Mucosa of rectum (tissue), 2 donors: Measurements from ENCODE around the gene KCTD11.
"Not testable (repeated sequence)": the region's sequence is repeated elsewhere in the genome, so short reads cannot be mapped to it uniquely, and the experiment has no call there.

ENCODE experiments used
- H3K27ac ChIP-seq, 2 donors: one replicate each; pipeline ENCODE4 v1.7.0; 2013; ENCODE audit warnings: inconsistent platforms in 2 of 2, low read depth in 2 of 2, low read length in 2 of 2
- H3K27me3 ChIP-seq, 2 donors: one replicate each; pipeline ENCODE4 v1.7.0; 2013; ENCODE audit warnings: low read length in 2 of 2; ENCODE audit not compliant: control insufficient read depth in 2 of 2, insufficient read depth in 2 of 2
- H3K36me3 ChIP-seq, 2 donors: one replicate each; pipeline ENCODE4 v1.7.0; 2013; ENCODE audit warnings: low read length in 2 of 2; ENCODE audit not compliant: control insufficient read depth in 2 of 2, insufficient read depth in 2 of 2
- H3K4me1 ChIP-seq, 2 donors: one replicate each; pipeline ENCODE4 v1.7.0; 2013; ENCODE audit warnings: low read length in 2 of 2, mild to moderate bottlenecking in 1 of 2; ENCODE audit not compliant: control insufficient read depth in 2 of 2, insufficient read depth in 2 of 2
- H3K4me3 ChIP-seq, 2 donors: one replicate each; pipeline ENCODE4 v1.7.0; 2013; ENCODE audit warnings: low read length in 2 of 2
- H3K9ac ChIP-seq, 2 donors: one replicate each; pipeline ENCODE4 v1.7.0; 2013; ENCODE audit warnings: low read length in 2 of 2, low read depth in 1 of 2, mild to moderate bottlenecking in 1 of 2
- H3K9me3 ChIP-seq, 2 donors: one replicate each; pipeline ENCODE4 v1.7.0; 2013; ENCODE audit warnings: low read length in 2 of 2; ENCODE audit not compliant: control insufficient read depth in 2 of 2
- donor health status: healthy.
- donor health status: Normal muscosa, but diverticular disease.

KCTD11 gene

DNA sequence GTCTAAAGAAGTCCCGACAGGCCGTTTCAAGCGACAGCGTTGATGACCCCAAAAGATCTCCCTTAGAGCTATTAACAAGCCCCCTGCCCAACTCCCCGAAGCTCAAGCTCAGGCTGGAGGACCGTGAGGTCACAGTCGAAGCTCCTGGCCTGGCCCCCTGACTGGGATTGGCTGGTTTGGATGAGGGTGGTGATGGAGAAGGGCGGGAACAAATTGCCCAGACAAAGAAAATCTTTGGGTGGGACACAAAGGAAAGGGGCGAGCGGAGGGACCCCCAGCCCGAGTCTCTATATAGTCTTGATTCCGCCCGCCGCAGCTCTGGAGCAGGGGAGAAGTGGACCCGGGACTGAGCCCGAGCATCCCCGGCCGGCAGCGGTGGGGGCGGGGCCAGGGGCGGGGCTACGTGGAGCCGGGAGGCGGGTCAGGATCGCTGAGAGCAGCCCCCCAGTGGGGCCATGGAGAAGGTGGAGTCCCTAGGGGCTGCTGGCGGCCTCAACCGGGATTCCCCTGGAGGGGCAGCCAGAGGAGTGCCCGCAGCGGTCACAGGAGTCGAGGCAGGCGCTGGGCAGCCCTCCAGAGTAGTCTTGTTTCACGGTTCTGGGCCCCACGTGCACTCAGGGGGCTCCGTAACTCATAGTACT, 21.8 kb upstream of the KCTD11 start:
- Histone ChIP-seq H3K4me1 (peaks cover 7 to 22% of the 10 kb centered on the region in 2 donors), H3K9ac (peak overlapping the region; percentile 79 to 89), H3K27me3 (no peaks in the 10 kb centered on the region), H3K9me3 (no peaks in the 10 kb centered on the region), H3K27ac (peak overlapping the region; percentile 92 to 96), H3K4me3 (peak overlapping the region; percentile 95 to 97), H3K36me3 (peaks cover 0 to 16% of the 10 kb centered on the region in 2 donors)

DNA sequence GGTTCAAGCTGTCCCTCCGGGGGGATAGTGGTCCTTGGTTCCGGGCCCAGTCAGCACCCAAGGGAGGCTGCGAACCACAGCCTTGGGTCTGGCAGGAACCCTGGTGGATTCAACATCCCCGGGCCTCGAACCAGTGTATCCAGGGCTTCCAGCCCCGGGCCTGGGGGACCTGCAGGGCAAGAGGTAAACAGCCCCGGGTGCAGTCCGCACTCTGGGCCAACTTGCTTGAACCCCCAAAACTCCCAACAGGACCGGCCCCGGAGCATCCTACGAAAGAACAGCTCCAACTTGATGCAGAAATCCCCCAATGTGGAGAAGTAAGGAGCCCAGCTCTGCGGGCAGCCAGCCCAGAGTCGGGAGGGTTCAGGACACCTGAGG, 21.3 kb upstream of the KCTD11 start:
- Histone ChIP-seq H3K4me3 (peak overlapping the region; percentile 95 to 97), H3K9me3 (no peaks in the 10 kb centered on the region), H3K4me1 (peaks cover 7 to 22% of the 10 kb centered on the region in 2 donors), H3K27ac (peak overlapping the region; percentile 92 to 96), H3K36me3 (peaks cover 0 to 12% of the 10 kb centered on the region in 2 donors), H3K9ac (peak overlapping the region in 1 of 2 donors; percentile 24), H3K27me3 (peaks cover 0 to 2% of the 10 kb centered on the region in 2 donors)

- no peak overlapping the region for H3K27ac ChIP-seq
- no peaks in the 10 kb centered on the region for H3K9me3 ChIP-seq
- peaks cover 7 to 28% of the 10 kb centered on the region in 2 donors for H3K4me1 ChIP-seq
Observed at GRCh38 chr17:7332111-7332510, 19.9 kb upstream of the KCTD11 start.

DNA sequence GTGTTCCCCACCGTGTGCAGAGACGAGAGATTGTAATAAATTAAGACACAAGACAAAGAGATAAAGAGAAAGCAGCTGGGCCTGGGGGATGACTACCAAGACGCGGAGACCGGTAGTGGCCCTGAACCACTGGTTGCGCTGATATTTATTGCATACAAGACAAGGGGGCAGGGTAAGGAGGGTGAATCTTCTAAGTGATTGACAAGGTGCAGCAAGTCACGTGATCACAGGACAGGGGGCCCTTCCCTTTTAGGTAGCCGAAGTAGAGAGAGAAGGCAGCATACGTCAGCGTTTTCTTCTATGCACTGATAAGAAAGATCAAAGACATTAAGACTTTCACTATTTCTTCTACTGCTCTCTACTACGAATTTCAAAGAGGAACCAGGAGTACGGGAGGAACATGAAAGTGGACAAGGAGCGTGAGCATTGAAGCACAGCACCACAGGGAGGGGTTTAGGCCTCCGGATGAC, 19.3 kb upstream of the KCTD11 start:
- H3K36me3 ChIP-seq, H3K9ac ChIP-seq, H3K9me3 ChIP-seq, H3K27me3 ChIP-seq, H3K27ac ChIP-seq, H3K4me3 ChIP-seq: not testable (repeated sequence)
- H3K4me1 ChIP-seq, result peaks cover 7 to 28% of the 10 kb centered on the region in 2 donors

More at GRCh38 chr17:7332111-7332510, 19.9 kb upstream of the KCTD11 start:
- Histone ChIP-seq H3K27me3 (peaks cover 0 to 2% of the 10 kb centered on the region in 2 donors), H3K4me3 (no peak overlapping the region), H3K36me3 (no peaks in the 10 kb centered on the region), H3K9ac (no peak overlapping the region)

GRCh38 chr17:7334938-7335538, 16.9 kb upstream of the KCTD11 start:
- Histone ChIP-seq H3K36me3 (no peaks in the 10 kb centered on the region), H3K27ac (no peak overlapping the region), H3K27me3 (peaks cover 0 to 2% of the 10 kb centered on the region in 2 donors), H3K4me1 (peaks cover 0 to 18% of the 10 kb centered on the region in 2 donors), H3K9ac (no peak overlapping the region), H3K4me3 (no peak overlapping the region), H3K9me3 (no peaks in the 10 kb centered on the region)

DNA sequence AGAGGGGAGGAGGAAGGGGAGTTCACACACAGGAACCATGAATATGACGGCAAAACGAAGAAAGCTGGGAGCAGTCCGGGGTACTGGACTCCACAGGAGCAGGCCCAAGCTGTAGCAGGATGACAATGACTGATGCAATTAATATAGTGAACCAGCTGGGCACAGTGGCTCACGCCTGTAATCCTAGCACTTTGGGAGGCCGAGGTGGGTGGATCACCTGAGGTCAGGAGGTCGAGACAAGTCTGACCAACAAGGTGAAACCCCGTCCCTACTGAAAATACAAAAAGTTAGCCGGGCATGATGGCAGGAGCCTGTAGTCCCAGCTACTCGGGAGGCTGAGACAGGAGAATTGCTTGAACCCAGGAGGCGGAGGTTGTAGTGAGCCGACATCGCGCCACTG, 16.2 kb upstream of the KCTD11 start:
- peaks cover 0 to 12% of the 10 kb centered on the region in 2 donors for H3K4me1 ChIP-seq
- H3K27ac ChIP-seq, result peak overlapping the region in 1 of 2 donors; percentile 48
- H3K4me3 ChIP-seq, H3K27me3 ChIP-seq, H3K9ac ChIP-seq, H3K9me3 ChIP-seq, H3K36me3 ChIP-seq: not testable (repeated sequence)

GRCh38 chr17:7336240-7337175, 15.5 kb upstream of the KCTD11 start, which contains the start of gene ACAP1:
ACAP1 (plus strand) TSS chr17:7336529; CDS start chr17:7336735, 206 bp downstream.
- Histone ChIP-seq H3K27ac (peak within 1 kb of the TSS in 1 of 2 donors; percentile 78), H3K36me3 (no peaks in the 10 kb centered on the region), H3K9me3 (no peaks in the 10 kb centered on the region), H3K4me3 (peak within 1 kb of the TSS; percentile 53 to 75), H3K27me3 (peaks cover 0 to 2% of the 10 kb centered on the region in 2 donors), H3K4me1 (peaks cover 0 to 12% of the 10 kb centered on the region in 2 donors), H3K9ac (peak within 1 kb of the TSS; percentile 43 to 56)

DNA sequence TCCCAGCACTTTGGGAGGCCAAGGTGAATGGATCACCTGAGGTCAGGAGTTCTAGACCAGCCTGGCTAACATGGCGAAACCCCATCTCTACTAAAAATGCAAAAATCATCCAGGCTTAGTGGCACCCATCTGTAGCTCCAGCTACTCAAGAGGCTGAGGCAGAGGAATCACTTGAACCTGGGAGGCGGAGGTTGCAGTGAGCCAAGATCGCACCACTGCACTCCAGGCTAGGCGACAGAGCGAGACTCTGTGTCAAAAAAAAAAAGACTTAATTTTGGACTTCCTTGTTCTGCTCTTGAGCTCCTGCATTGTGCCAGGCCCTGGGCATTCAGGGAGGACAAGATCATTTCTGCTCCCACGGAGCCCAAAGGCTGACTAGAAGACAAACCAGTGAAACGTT, 14.4 kb upstream of the KCTD11 start:
- not testable (repeated sequence) for H3K4me1 ChIP-seq, H3K9ac ChIP-seq, H3K27ac ChIP-seq, H3K9me3 ChIP-seq, H3K36me3 ChIP-seq, H3K27me3 ChIP-seq
- peak overlapping the region in 1 of 2 donors; percentile 75 for H3K4me3 ChIP-seq

GRCh38 chr17:7340179-7340578, 11.8 kb upstream of the KCTD11 start:
- H3K4me3 ChIP-seq, result no peak overlapping the region
- H3K4me1 ChIP-seq, result peaks cover 0 to 10% of the 10 kb centered on the region in 2 donors
- no peaks in the 10 kb centered on the region for H3K9me3 ChIP-seq
- H3K27ac ChIP-seq, result no peak overlapping the region
- peaks cover 2 to 4% of the 10 kb centered on the region in 2 donors for H3K27me3 ChIP-seq
- peaks cover 0 to 5% of the 10 kb centered on the region in 2 donors for H3K36me3 ChIP-seq
- no peak overlapping the region for H3K9ac ChIP-seq
